Activated CD4-positive, alpha-beta T cell treated with anti-CD3 and anti-CD28 coated beads, Interleukin-2, amount 50 U/mL, for 4 hours (primary cell): ENCODE measurements around the gene VWC2.
"Not testable (repeated sequence)": the region's sequence is repeated elsewhere in the genome, so short reads cannot be mapped to it uniquely, and the experiment has no call there.

Experiments
- DNase-seq, 2 experiments: peaks; one replicate each; pipeline ENCODE4 v3.0.0-alpha.2; 2020

VWC2 gene

GRCh38 chr7:49787980-49788379 is 14.5 kb downstream of the VWC2 start:
- DNase-seq: no peak

- no peak for DNase-seq
Observed at GRCh38 chr7:49788455-49789059, 15.1 kb downstream of the VWC2 start.

- DNase-seq: no peak
Observed at GRCh38 chr7:49789736-49790135, 16.3 kb downstream of the VWC2 start.

GRCh38 chr7:49790209-49790608 is 16.8 kb downstream of the VWC2 start:
- DNase-seq: no peak

- no peak for DNase-seq
Observed at GRCh38 chr7:49791088-49791741, 17.8 kb downstream of the VWC2 start.

- DNase-seq: no peak
Observed at GRCh38 chr7:49797987-49798660, 24.7 kb downstream of the VWC2 start.

- no peak for DNase-seq
Observed at GRCh38 chr7:49800031-49800430, 26.6 kb downstream of the VWC2 start.

- DNase-seq: no peak
Observed at GRCh38 chr7:49802600-49802999, 29.2 kb downstream of the VWC2 start.

GRCh38 chr7:49803812-49804211 is 30.4 kb downstream of the VWC2 start:
- DNase-seq: no peak

- DNase-seq: no peak
Observed at GRCh38 chr7:49805371-49806007, 32.1 kb downstream of the VWC2 start.

- no peak for DNase-seq
Observed at GRCh38 chr7:49812534-49812933, 39.1 kb downstream of the VWC2 start.

GRCh38 chr7:49817279-49817678 is 43.8 kb downstream of the VWC2 start:
- no peak for DNase-seq

- DNase-seq: no peak
Observed at GRCh38 chr7:49821181-49821580, 47.7 kb downstream of the VWC2 start.

GRCh38 chr7:49822856-49823255 is 49.4 kb downstream of the VWC2 start:
- DNase-seq: no peak

- DNase-seq: no peak
Observed at GRCh38 chr7:49823566-49823965, 50.1 kb downstream of the VWC2 start.

GRCh38 chr7:49839863-49840645 is 66.6 kb downstream of the VWC2 start:
- DNase-seq: no peak

GRCh38 chr7:49840751-49841405 is 67.4 kb downstream of the VWC2 start:
- DNase-seq: no peak

- no peak for DNase-seq
Observed at GRCh38 chr7:49845626-49846025, 72.2 kb downstream of the VWC2 start.

- no peak for DNase-seq
Observed at GRCh38 chr7:49848211-49848841, 74.9 kb downstream of the VWC2 start.

- DNase-seq: no peak
Observed at GRCh38 chr7:49850921-49851613, 77.6 kb downstream of the VWC2 start.

GRCh38 chr7:49851614-49851934 is 78.1 kb downstream of the VWC2 start:
- not testable (repeated sequence) for DNase-seq
